Right lobe of liver (tissue), 6 donors: ENCODE data around the gene GPR155. TPM values are rescaled to one million over a fixed set of nuclear protein-coding genes. Genes with fewer than 3 reads are reported as not detected.
A peak's percentile ranks its signal among the peaks of the same experiment; 100 is the strongest.

ENCODE experiments used
- ATAC-seq, 4 donors: fragments of 200-7000 bp; cut with Tn5 transposase; one replicate each; pipeline ENCODE4 v1.9.1; 2020; ENCODE audit warnings: mild to moderate bottlenecking in 4 of 4, moderate library complexity in 4 of 4
- DNase-seq, 3 donors: peaks; one replicate each; pipeline ENCODE4 v3.0.0-alpha.2; 2020
- H3K27ac ChIP-seq, 3 donors: fragments of 200-600 bp; one replicate each; pipeline ENCODE4 v1.8.0; 2022
- H3K27me3 ChIP-seq, 2 donors: fragments of 200-600 bp; one replicate each; pipeline ENCODE4 v1.8.0; 2022
- H3K36me3 ChIP-seq, 4 donors: fragments of 200-600 bp; sonication (generic) in 1 of 4; one replicate each; pipeline versions ENCODE4 v1.5.1 to v1.8.0; 2017 to 2022; ENCODE audit warnings: control low read depth in 1 of 4
- H3K4me1 ChIP-seq, 4 donors: fragments of 200-600 bp; sonication (generic) in 1 of 4; one replicate each; pipeline versions ENCODE4 v1.5.1 to v1.8.0; 2017 to 2022; ENCODE audit warnings: control low read depth in 1 of 4
- H3K4me3 ChIP-seq, 3 donors: fragments of 200-600 bp; one replicate each; pipeline ENCODE4 v1.8.0; 2022
- H3K9me3 ChIP-seq, 4 donors: fragments of 200-600 bp; sonication (generic) in 1 of 4; one replicate each; pipeline versions ENCODE4 v1.5.1 to v1.8.0; 2017 to 2022; ENCODE audit warnings: control low read depth in 1 of 4
- POLR2A ChIP-seq: fragments of 450-650 bp; IDR thresholded peaks from one replicate; pipeline ENCODE4 v1.6.1; 2017; ENCODE audit warnings: antibody characterized with exemption, mild to moderate bottlenecking
- WGBS: methylation state at CpG from one replicate; pipeline ENCODE4 v1.1.6; 2018; ENCODE audit warnings: low coverage, low lambda C conversion rate; ENCODE audit not compliant: insufficient coverage; ENCODE audit errors: missing lambda C conversion rate; 5-methylcytosine and 5-hydroxymethylcytosine counted together
- intact Hi-C, 2 donors: fragments of 100-400 bp; cut with DNase I; formaldehyde crosslinking; loops; one replicate each; pipeline versions ENCODE4 v1.11.2 to v1.14.1; 2022
- total RNA-seq, 6 experiments: library from RNA; depleted of rRNA in 2 of 6; stranded (reverse); fragments of >200 nt in 2 of 6; fragmentation: NEBNext Ultra II Directional in 3 of 6; extraction: Animal tissue kit (Norgen Biotek cat#: 25700) in 3 of 6; gene quantifications; one replicate each; pipeline versions ENCODE4 v1.1.0 to v1.2.4, GENCODE V29; 2016 to 2023
- TF ChIP-seq, protein P1 (sequence below), 4 donors: fragments of 200-600 bp in 3 of 4; fragments of 450-650 bp in 1 of 4; IDR thresholded peaks; one replicate each; pipeline versions ENCODE4 v1.5.1 to v1.8.0; 2016 to 2022; ENCODE audit warnings: antibody characterized with exemption in 4 of 4, mild to moderate bottlenecking in 2 of 4
- donor health status: DM: no; HTN: yes; CAD: no.
- donor health status: DM: no; HTN: no; CAD: no.
- donor health status: DM: no; HTN: no; CAD: no.
- donor health status: DM: no; HTN: yes; CAD: no.
- donor health status: DM: no; HTN: yes; CAD: no.

GPR155 gene
- total RNA-seq, 6 experiments from 2014 or later = 6.5 to 11.3 (median 7.7) TPM

DNA sequence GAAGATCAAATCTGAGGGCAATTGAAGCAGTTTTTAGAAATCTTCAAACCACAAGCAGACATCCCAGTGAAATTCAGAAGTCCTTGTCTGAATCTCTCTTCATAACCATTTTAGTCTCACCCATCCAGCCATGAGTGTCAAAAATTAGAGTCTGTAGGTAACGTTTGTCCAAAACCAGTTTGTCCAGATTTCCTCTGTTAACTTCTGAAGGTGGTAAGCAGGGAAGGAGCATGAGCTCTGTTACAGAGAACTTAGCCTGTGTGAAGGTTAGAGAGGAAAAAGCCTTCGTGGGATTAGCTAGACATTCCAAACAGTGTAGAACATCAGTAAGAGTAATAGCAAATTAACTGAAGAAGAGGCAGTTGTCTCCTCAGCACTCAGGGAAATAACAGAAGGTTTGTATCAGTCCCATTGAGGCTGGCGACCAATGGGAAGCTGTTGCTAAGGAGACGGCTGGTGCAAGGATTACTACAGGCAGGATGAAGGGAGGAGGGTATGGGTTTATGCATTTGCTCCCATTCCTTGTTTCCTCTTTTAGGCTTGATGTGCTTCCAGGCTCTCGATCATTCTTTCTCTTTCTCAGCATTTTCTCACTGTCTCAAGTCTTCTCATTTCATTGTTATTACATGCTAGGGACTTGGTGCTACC lies 8.7 kb upstream of the GPR155 start:
- Histone ChIP-seq H3K4me1 (no peaks in the 10 kb centered on the region), H3K36me3 (no peaks in the 10 kb centered on the region), H3K27ac (no peak overlapping the region), H3K27me3 (no peaks in the 10 kb centered on the region), H3K9me3 (no peaks in the 10 kb centered on the region), H3K4me3 (no peak overlapping the region)
- intact Hi-C loops = no loop called here
- 42% methylated on average over 5 of the region's 5 CpGs for WGBS
- TF ChIP-seq, protein P1, sequence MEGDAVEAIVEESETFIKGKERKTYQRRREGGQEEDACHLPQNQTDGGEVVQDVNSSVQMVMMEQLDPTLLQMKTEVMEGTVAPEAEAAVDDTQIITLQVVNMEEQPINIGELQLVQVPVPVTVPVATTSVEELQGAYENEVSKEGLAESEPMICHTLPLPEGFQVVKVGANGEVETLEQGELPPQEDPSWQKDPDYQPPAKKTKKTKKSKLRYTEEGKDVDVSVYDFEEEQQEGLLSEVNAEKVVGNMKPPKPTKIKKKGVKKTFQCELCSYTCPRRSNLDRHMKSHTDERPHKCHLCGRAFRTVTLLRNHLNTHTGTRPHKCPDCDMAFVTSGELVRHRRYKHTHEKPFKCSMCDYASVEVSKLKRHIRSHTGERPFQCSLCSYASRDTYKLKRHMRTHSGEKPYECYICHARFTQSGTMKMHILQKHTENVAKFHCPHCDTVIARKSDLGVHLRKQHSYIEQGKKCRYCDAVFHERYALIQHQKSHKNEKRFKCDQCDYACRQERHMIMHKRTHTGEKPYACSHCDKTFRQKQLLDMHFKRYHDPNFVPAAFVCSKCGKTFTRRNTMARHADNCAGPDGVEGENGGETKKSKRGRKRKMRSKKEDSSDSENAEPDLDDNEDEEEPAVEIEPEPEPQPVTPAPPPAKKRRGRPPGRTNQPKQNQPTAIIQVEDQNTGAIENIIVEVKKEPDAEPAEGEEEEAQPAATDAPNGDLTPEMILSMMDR (IDR thresholded peaks at IDR 0.05) = no peak
- TF ChIP-seq POLR2A = no peak
- no peak for DNase-seq
- peak in 1 of 4 donors; percentile 20 for ATAC-seq

DNA sequence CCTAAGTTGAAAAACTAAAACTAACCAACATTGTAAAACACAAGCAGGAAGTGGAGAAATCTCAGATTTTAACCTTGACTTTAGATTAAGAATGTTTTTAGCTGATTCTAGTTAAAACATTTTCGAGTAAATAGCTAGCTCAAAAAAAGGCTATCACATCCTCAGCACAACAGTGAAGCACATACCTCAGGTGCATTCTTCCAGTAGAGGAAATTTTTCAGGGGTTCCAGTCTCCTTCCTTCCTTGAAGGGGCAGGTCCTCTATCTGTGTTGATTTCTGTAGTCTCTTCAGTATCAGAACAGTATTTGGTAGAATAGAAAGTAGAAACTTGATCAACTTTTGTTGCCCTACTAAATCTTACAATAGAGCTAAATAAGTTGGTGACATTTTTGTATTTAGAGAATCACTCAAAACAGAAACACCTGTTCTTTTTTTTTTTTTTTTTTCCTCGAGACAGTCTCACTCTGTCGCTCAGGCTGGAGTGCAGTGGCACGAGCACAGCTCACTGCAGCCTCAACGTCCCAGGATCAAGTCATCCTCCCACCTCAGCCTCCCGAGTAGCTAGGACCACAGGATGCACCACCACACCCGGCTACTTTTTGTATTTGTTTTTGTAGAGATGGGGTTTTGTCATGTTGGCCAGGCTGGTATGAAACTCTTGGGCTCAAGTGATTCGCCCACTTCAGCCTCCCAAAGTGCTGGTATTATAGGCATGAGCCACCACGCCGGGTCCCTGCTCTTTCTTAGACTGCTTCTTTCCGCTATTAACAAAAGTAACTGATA lies 6.9 kb upstream of the GPR155 start:
- no peaks in the 10 kb centered on the region for H3K36me3 ChIP-seq
- 81% methylated on average over 11 of the region's 11 CpGs for WGBS
- peak overlapping the region in 2 of 3 donors; percentile 50 to 82 for H3K27ac ChIP-seq
- no peaks in the 10 kb centered on the region for H3K4me1 ChIP-seq
- H3K27me3 ChIP-seq = no peaks in the 10 kb centered on the region
- no peak for DNase-seq
- peak overlapping the region in 1 of 3 donors; percentile 32 for H3K4me3 ChIP-seq
- ATAC-seq = peak in 3 of 4 donors; percentile 18 to 26 (median 23)
- intact Hi-C loops = no loop called here
- H3K9me3 ChIP-seq = no peaks in the 10 kb centered on the region
- TF ChIP-seq, protein P1 (IDR thresholded peaks at IDR 0.05) = no peak
- no peak for TF ChIP-seq POLR2A

DNA sequence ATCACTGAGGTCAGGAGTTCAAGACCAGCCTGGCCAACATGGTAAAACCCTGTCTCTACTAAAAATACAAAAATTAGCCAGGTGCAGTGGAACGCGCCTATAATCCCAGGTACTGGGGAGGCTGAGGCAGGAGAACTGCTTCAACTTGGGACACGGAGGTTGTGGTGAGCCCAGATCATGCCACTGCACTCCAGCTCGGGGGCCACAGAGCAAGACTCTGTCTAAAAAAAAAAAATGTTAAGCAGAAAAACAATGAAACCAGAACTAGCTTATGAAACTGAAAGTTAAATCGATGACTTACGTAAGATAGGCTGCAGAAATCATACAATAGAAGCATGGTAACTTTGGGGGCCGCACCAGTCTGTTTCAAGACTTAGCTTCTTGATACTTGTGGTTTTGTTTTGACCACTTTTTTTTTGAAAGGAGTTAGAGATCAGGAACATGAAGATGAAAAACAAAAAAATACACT lies 6.2 kb upstream of the GPR155 start:
- intact Hi-C loops = no loop called here
- no peaks in the 10 kb centered on the region for H3K9me3 ChIP-seq
- TF ChIP-seq POLR2A = no peak
- TF ChIP-seq, protein P1 (IDR thresholded peaks at IDR 0.05) = no peak
- WGBS = 26% methylated on average over 5 of the region's 7 CpGs
- no peaks in the 10 kb centered on the region for H3K36me3 ChIP-seq
- ATAC-seq (peak; percentile 73 to 85 (median 80)), DNase-seq (no peak)
- H3K27me3 ChIP-seq = no peaks in the 10 kb centered on the region
- peak overlapping the region in 2 of 3 donors; percentile 30 to 32 for H3K4me3 ChIP-seq
- H3K4me1 ChIP-seq = no peaks in the 10 kb centered on the region
- H3K27ac ChIP-seq = peak overlapping the region in 2 of 3 donors; percentile 50 to 82

DNA sequence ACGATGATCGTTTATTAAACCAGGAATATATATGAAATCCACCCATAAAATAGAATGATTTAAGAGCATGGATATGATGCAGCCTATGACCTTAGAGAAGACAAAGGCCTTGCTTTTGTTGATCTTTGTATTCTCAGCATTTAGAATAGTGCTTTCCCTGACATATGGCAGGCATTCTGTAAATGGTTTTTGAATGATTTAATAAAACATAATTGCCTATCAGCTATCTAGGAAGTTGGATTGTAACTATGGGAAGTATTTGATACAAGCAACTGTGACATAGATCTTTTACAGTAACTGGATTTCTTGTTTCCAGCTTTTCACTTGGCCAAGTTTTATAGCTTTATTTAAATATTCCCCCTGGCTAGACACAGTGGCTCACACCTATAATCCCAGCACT lies 5.1 kb upstream of the GPR155 start:
- Histone ChIP-seq H3K4me1 (no peaks in the 10 kb centered on the region), H3K4me3 (no peak overlapping the region), H3K27ac (no peak overlapping the region), H3K36me3 (no peaks in the 10 kb centered on the region), H3K9me3 (no peaks in the 10 kb centered on the region), H3K27me3 (no peaks in the 10 kb centered on the region)
- TF ChIP-seq, protein P1 (IDR thresholded peaks at IDR 0.05) = no peak
- TF ChIP-seq POLR2A = no peak
- WGBS = 95% methylated on average over 2 of the region's 2 CpGs
- DNase-seq = no peak
- intact Hi-C loops = no loop called here
- ATAC-seq = no peak
